HepG2 (cell line): Measurements from ENCODE around the gene ALDOA. TPM values are rescaled to one million over a fixed set of nuclear protein-coding genes. Genes with fewer than 3 reads are reported as not detected.

Source experiments
- CBX1 ChIP-seq: IDR thresholded peaks from one replicate; pipeline ENCODE4 v1.6.1; 2016; ENCODE audit warnings: antibody characterized with exemption, low read depth
- CCAR2 ChIP-seq: fragments of 200-400 bp; formaldehyde crosslinking; optimal IDR thresholded peaks from 2 replicates; pipeline ENCODE3; 2018; ENCODE audit warnings: low read depth, mild to moderate bottlenecking, low read length, moderate library complexity
- KDM2A ChIP-seq: sonication (generic); formaldehyde crosslinking; IDR thresholded peaks from 2 replicates; pipeline ENCODE4 v1.4.0; 2020; ENCODE audit warnings: low read depth, missing genetic modification reagents, borderline replicate concordance
- NPAS2 ChIP-seq: sonication (generic); formaldehyde crosslinking; IDR thresholded peaks from 2 replicates; pipeline ENCODE4 v1.8.0; 2022; ENCODE audit warnings: mild to moderate bottlenecking, missing genetic modification reagents, borderline replicate concordance
- RXRB ChIP-seq: IDR thresholded peaks from 2 replicates; pipeline ENCODE4 v1.6.1; 2016; ENCODE audit warnings: borderline replicate concordance, missing genetic modification reagents, missing compliant biosample characterization
- SNRNP70 ChIP-seq: fragments of 200-400 bp; formaldehyde crosslinking; IDR thresholded peaks from 2 replicates; pipeline ENCODE4 v1.6.1; 2017; ENCODE audit warnings: mild to moderate bottlenecking, low read depth, low read length, moderate library complexity
- ZBTB26 ChIP-seq: IDR thresholded peaks from 2 replicates; pipeline ENCODE4 v1.6.1; 2016; ENCODE audit warnings: missing compliant biosample characterization, missing genetic modification reagents, borderline replicate concordance
- ZNF207 ChIP-seq: fragments of 450-650 bp; IDR thresholded peaks from 2 replicates; pipeline ENCODE4 v1.6.1; 2016; ENCODE audit warnings: antibody characterized with exemption, borderline replicate concordance
- ZNF24 ChIP-seq: fragments of 450-650 bp; IDR thresholded peaks from 2 replicates; pipeline ENCODE4 v1.6.1; 2017; ENCODE audit warnings: antibody characterized with exemption, mild to moderate bottlenecking
- ZNF331 ChIP-seq: sonication (generic); formaldehyde crosslinking; IDR thresholded peaks from 2 replicates; pipeline ENCODE4 v1.4.0; 2020; ENCODE audit warnings: missing genetic modification reagents
- ZNF674 ChIP-seq: sonication (generic); formaldehyde crosslinking; IDR thresholded peaks from 2 replicates; pipeline ENCODE4 v1.5.0; 2020; ENCODE audit warnings: low read depth, mild to moderate bottlenecking, missing genetic modification reagents
- polyA plus RNA-seq, 8 experiments: library from polyadenylated mRNA; depleted of rRNA in 3 of 8; stranded (reverse) in 7 of 8; unstranded in 1 of 8; fragments of >200 nt; fragmentation: Illumina TruSeq in 4 of 8; extraction: Trizol in 4 of 8; gene quantifications; 2 replicates each; pipeline versions ENCODE4 v1.2.1 to v1.2.3, GENCODE V29; 2011 to 2016; ENCODE audit warnings: low read depth in 4 of 8, missing spikeins in 1 of 8, mixed read lengths in 1 of 8; ENCODE audit not compliant: insufficient read depth in 1 of 8
- total RNA-seq, 5 experiments: library from RNA; depleted of rRNA; stranded (reverse); fragments of >200 nt; fragmentation: Illumina TruSeq; extraction: Trizol; gene quantifications; 2 replicates each; pipeline ENCODE4 v1.2.3, GENCODE V29; 2016; ENCODE audit warnings: low read depth in 1 of 5
- TF ChIP-seq, protein P1 (sequence below): sonication (generic); formaldehyde crosslinking; IDR thresholded peaks from 2 replicates; pipeline ENCODE4 v1.5.0; 2020; ENCODE audit warnings: mild to moderate bottlenecking, missing genetic modification reagents, borderline replicate concordance
- TF ChIP-seq, protein P2 (sequence below): sonication (generic); formaldehyde crosslinking; conservative IDR thresholded peaks from 2 replicates; pipeline ENCODE4 v1.8.0; 2022; ENCODE audit warnings: low read depth, missing genetic modification reagents
- TF ChIP-seq, protein P3 (sequence below): sonication (generic); formaldehyde crosslinking; conservative IDR thresholded peaks from 2 replicates; pipeline ENCODE4 v1.4.0; 2020; ENCODE audit warnings: missing genetic modification reagents
- TF ChIP-seq, protein P4 (sequence below): conservative IDR thresholded peaks from 2 replicates; pipeline ENCODE4 v1.6.1; 2018; ENCODE audit warnings: missing genetic modification reagents

The ALDOA gene
- total and polyA plus RNA-seq, 2 of the 13 experiments (the other 11 are each of a cell fraction or from before 2014, with no cell fraction given): 925 to 1,884 TPM

DNA sequence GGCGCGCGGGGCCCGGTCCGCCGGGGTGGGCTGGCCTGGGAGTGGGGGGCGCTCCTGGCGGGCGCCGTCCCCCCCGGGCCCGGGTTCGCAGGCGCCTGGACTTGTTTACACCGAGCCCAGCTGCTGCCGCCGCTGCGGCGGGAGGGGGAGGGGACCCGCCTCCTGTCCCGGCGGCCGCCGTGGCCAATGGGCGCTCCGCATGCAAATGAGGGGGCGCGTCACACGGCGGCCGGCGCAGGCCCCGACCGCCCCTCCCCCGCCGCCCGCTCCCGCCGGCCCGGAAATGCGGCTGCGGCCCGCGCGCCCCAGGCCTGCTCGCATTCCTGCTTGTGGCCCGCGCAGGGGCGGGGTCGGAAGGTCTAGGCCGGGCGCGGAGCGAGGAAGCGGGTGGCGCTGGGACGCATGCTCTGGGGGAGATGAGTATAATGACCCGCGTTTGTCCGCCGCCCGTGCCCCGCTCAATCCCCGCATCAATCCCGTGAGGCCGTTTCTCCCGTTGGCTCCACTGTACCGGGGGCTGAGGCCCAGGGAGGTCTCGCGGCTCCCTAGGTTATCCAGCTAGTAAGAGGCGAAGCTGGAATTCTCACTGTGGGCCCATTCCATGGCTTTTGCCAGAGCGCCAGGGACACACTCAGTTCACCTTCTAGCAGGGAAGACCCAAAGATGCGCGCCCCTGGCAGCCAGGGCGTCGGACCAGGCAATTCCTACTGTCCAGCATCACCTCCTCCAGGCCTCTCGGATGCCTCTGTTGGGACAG, 30.7 kb downstream of the ALDOA start, which contains the start of gene YPEL3 (continued):
- TF ChIP-seq, protein P1, sequence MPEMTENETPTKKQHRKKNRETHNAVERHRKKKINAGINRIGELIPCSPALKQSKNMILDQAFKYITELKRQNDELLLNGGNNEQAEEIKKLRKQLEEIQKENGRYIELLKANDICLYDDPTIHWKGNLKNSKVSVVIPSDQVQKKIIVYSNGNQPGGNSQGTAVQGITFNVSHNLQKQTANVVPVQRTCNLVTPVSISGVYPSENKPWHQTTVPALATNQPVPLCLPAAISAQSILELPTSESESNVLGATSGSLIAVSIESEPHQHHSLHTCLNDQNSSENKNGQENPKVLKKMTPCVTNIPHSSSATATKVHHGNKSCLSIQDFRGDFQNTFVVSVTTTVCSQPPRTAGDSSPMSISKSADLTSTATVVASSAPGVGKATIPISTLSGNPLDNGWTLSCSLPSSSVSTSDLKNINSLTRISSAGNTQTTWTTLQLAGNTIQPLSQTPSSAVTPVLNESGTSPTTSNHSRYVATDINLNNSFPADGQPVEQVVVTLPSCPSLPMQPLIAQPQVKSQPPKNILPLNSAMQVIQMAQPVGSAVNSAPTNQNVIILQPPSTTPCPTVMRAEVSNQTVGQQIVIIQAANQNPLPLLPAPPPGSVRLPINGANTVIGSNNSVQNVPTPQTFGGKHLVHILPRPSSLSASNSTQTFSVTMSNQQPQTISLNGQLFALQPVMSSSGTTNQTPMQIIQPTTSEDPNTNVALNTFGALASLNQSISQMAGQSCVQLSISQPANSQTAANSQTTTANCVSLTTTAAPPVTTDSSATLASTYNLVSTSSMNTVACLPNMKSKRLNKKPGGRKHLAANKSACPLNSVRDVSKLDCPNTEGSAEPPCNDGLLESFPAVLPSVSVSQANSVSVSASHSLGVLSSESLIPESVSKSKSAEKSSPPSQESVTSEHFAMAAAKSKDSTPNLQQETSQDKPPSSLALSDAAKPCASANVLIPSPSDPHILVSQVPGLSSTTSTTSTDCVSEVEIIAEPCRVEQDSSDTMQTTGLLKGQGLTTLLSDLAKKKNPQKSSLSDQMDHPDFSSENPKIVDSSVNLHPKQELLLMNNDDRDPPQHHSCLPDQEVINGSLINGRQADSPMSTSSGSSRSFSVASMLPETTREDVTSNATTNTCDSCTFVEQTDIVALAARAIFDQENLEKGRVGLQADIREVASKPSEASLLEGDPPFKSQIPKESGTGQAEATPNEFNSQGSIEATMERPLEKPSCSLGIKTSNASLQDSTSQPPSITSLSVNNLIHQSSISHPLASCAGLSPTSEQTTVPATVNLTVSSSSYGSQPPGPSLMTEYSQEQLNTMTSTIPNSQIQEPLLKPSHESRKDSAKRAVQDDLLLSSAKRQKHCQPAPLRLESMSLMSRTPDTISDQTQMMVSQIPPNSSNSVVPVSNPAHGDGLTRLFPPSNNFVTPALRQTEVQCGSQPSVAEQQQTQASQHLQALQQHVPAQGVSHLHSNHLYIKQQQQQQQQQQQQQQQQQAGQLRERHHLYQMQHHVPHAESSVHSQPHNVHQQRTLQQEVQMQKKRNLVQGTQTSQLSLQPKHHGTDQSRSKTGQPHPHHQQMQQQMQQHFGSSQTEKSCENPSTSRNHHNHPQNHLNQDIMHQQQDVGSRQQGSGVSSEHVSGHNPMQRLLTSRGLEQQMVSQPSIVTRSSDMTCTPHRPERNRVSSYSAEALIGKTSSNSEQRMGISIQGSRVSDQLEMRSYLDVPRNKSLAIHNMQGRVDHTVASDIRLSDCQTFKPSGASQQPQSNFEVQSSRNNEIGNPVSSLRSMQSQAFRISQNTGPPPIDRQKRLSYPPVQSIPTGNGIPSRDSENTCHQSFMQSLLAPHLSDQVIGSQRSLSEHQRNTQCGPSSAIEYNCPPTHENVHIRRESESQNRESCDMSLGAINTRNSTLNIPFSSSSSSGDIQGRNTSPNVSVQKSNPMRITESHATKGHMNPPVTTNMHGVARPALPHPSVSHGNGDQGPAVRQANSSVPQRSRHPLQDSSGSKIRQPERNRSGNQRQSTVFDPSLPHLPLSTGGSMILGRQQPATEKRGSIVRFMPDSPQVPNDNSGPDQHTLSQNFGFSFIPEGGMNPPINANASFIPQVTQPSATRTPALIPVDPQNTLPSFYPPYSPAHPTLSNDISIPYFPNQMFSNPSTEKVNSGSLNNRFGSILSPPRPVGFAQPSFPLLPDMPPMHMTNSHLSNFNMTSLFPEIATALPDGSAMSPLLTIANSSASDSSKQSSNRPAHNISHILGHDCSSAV: no peak
- TF ChIP-seq ZNF331 (CRISPR knock-in tag) (peak; percentile 37; the same call in 1 of the 2 replicates), CCAR2 (no peak), ZNF207 (no peak), NPAS2 (CRISPR knock-in tag) (no peak), CBX1 (peak; percentile 48), KDM2A (peak; percentile 89), SNRNP70 (no peak), ZNF24 (no peak), ZNF674 (CRISPR knock-in tag) (no peak), ZBTB26 (CRISPR knock-in tag) (0 out of 2 replicates have a peak, but pooled peaks have one; percentile 36), RXRB (CRISPR knock-in tag) (peak; percentile 20; the same call in 1 of the 2 replicates)
- TF ChIP-seq, protein P2, sequence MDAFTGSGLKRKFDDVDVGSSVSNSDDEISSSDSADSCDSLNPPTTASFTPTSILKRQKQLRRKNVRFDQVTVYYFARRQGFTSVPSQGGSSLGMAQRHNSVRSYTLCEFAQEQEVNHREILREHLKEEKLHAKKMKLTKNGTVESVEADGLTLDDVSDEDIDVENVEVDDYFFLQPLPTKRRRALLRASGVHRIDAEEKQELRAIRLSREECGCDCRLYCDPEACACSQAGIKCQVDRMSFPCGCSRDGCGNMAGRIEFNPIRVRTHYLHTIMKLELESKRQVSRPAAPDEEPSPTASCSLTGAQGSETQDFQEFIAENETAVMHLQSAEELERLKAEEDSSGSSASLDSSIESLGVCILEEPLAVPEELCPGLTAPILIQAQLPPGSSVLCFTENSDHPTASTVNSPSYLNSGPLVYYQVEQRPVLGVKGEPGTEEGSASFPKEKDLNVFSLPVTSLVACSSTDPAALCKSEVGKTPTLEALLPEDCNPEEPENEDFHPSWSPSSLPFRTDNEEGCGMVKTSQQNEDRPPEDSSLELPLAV (CRISPR knock-in tag): no peak
- TF ChIP-seq, protein P3, sequence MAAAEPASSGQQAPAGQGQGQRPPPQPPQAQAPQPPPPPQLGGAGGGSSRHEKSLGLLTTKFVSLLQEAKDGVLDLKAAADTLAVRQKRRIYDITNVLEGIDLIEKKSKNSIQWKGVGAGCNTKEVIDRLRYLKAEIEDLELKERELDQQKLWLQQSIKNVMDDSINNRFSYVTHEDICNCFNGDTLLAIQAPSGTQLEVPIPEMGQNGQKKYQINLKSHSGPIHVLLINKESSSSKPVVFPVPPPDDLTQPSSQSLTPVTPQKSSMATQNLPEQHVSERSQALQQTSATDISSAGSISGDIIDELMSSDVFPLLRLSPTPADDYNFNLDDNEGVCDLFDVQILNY (CRISPR knock-in tag): 0 out of 2 replicates have a peak, but pooled peaks have one; percentile 28
- TF ChIP-seq, protein P4, sequence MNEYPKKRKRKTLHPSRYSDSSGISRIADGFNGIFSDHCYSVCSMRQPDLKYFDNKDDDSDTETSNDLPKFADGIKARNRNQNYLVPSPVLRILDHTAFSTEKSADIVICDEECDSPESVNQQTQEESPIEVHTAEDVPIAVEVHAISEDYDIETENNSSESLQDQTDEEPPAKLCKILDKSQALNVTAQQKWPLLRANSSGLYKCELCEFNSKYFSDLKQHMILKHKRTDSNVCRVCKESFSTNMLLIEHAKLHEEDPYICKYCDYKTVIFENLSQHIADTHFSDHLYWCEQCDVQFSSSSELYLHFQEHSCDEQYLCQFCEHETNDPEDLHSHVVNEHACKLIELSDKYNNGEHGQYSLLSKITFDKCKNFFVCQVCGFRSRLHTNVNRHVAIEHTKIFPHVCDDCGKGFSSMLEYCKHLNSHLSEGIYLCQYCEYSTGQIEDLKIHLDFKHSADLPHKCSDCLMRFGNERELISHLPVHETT (CRISPR knock-in tag): peak; percentile 89
